Activated CD8-positive, alpha-beta T cell treated with anti-CD3 and anti-CD28 coated beads for 36 hours (primary cell): ENCODE results near the gene WDR64. TPM values are rescaled to one million over a fixed set of nuclear protein-coding genes. Genes with fewer than 3 reads are reported as not detected.
"Not testable (repeated sequence)": the region's sequence is repeated elsewhere in the genome, so short reads cannot be mapped to it uniquely, and the experiment has no call there.

Experiments used
- ATAC-seq: fragments of 200-7000 bp; cut with Tn5 transposase; one replicate; pipeline ENCODE4 v1.10.0; 2021; ENCODE audit warnings: mild to moderate bottlenecking, moderate library complexity
- CTCF ChIA-PET: fragments of 350-600 bp; sonication (Branson Sonifier 250); formaldehyde crosslinking; loops from one replicate; lab custom pipeline; 2021; ENCODE audit warnings: antibody characterized with exemption; lab: Charles Lee
- POLR2A ChIA-PET: fragments of 350-600 bp; sonication (Branson Sonifier 250); formaldehyde crosslinking; loops from one replicate; lab custom pipeline; 2021; ENCODE audit warnings: antibody characterized with exemption; lab: Charles Lee
- DNase-seq: peaks from one replicate; pipeline ENCODE4 v3.0.0-alpha.2; 2020
- H3K27ac Mint-ChIP-seq: one replicate; pipeline ENCODE4 v1.8.0; 2021; ENCODE audit warnings: mild to moderate bottlenecking, mixed read lengths
- H3K27me3 Mint-ChIP-seq: one replicate; pipeline ENCODE4 v1.8.0; 2021; ENCODE audit warnings: mixed read lengths
- H3K36me3 Mint-ChIP-seq: one replicate; pipeline ENCODE4 v1.8.0; 2021; ENCODE audit warnings: low read depth, mixed read lengths
- H3K4me1 Mint-ChIP-seq: one replicate; pipeline ENCODE4 v1.8.0; 2021; ENCODE audit warnings: low read depth, mixed read lengths
- H3K4me3 Mint-ChIP-seq: one replicate; pipeline ENCODE4 v1.8.0; 2021; ENCODE audit warnings: mild to moderate bottlenecking, moderate library complexity, mixed read lengths
- H3K9me3 Mint-ChIP-seq: one replicate; pipeline ENCODE4 v1.8.0; 2021; ENCODE audit warnings: mixed read lengths
- CTCF ChIP-seq: fragments of 200-600 bp; IDR thresholded peaks from one replicate; pipeline ENCODE4 v1.8.0; 2022; ENCODE audit warnings: antibody characterized with exemption, mild to moderate bottlenecking
- intact Hi-C: fragments of 100-400 bp; cut with micrococcal nuclease; formaldehyde crosslinking; loops from one replicate; pipeline ENCODE4 v1.10.0; 2022
- total RNA-seq, 2 experiments: library from RNA; stranded (reverse); gene quantifications; one replicate each; pipeline ENCODE4 v1.2.3, GENCODE V29; 2021

Gene WDR64
- total RNA-seq, 2 experiments from 2014 or later, result not detected

- Mint-ChIP-seq H3K4me3 (no peak overlapping the region), H3K4me1 (no peaks in the 10 kb centered on the region), H3K27ac (no peak overlapping the region), H3K36me3 (no peaks in the 10 kb centered on the region), H3K9me3 (no peaks in the 10 kb centered on the region), H3K27me3 (no peaks in the 10 kb centered on the region)
- ATAC-seq, result no peak
- TF ChIP-seq CTCF, result no peak
- POLR2A ChIA-PET, result no interaction called here
- CTCF ChIA-PET, result interaction anchor here (1.5 to 1.7 kb wide), 2 partner anchors 22 to 215 kb away, joined by 5 to 6 read pairs; partner anchors contain the start of gene EXO1
- DNase-seq, result no peak
- intact Hi-C loops, result no loop called here
These were observed 173.5 kb downstream of the WDR64 start for GRCh38 chr1:241825581-241825980.

GRCh38 chr1:241826613-241827012 lies 174.5 kb downstream of the WDR64 start:
- intact Hi-C loops, H3K27ac Mint-ChIP-seq, CTCF ChIA-PET, ATAC-seq, H3K4me3 Mint-ChIP-seq, POLR2A ChIA-PET, DNase-seq, H3K9me3 Mint-ChIP-seq, H3K27me3 Mint-ChIP-seq, H3K36me3 Mint-ChIP-seq, H3K4me1 Mint-ChIP-seq: not testable (repeated sequence)

GRCh38 chr1:241827264-241827663 lies 175.2 kb downstream of the WDR64 start:
- ATAC-seq, result no peak
- no peak for TF ChIP-seq CTCF
- no peak for DNase-seq
- Mint-ChIP-seq H3K4me1 (no peaks in the 10 kb centered on the region), H3K36me3 (no peaks in the 10 kb centered on the region), H3K9me3 (no peaks in the 10 kb centered on the region), H3K27me3 (no peaks in the 10 kb centered on the region), H3K4me3 (no peak overlapping the region), H3K27ac (no peak overlapping the region)
- intact Hi-C loops, result no loop called here
- POLR2A ChIA-PET, result no interaction called here
- CTCF ChIA-PET, result no interaction called here

GRCh38 chr1:241828463-241829021 lies 176.5 kb downstream of the WDR64 start:
- Mint-ChIP-seq H3K27me3 (no peaks in the 10 kb centered on the region), H3K27ac (no peak overlapping the region), H3K4me3 (no peak overlapping the region), H3K9me3 (no peaks in the 10 kb centered on the region), H3K4me1 (no peaks in the 10 kb centered on the region), H3K36me3 (no peaks in the 10 kb centered on the region)
- TF ChIP-seq CTCF, result no peak
- ChIA-PET POLR2A (no interaction called here), CTCF (no interaction called here)
- DNase-seq (peak; percentile 4), ATAC-seq (no peak)
- intact Hi-C loops, result no loop called here

GRCh38 chr1:241829468-241829867 lies 177.4 kb downstream of the WDR64 start:
- no peaks in the 10 kb centered on the region for H3K4me1 Mint-ChIP-seq
- intact Hi-C loops, result no loop called here
- ChIA-PET POLR2A (no interaction called here), CTCF (no interaction called here)
- no peaks in the 10 kb centered on the region for H3K9me3 Mint-ChIP-seq
- H3K4me3 Mint-ChIP-seq, result no peak overlapping the region
- no peaks in the 10 kb centered on the region for H3K36me3 Mint-ChIP-seq
- TF ChIP-seq CTCF, result no peak
- DNase-seq, result no peak
- H3K27ac Mint-ChIP-seq, result no peak overlapping the region
- H3K27me3 Mint-ChIP-seq, result no peaks in the 10 kb centered on the region
- no peak for ATAC-seq
